Loucy (cell line): ENCODE results near the gene E2F7.

Experiments
- CTCF ChIP-seq: fragments of 200-600 bp; sonication (generic); conservative IDR thresholded peaks from 2 replicates; pipeline ENCODE4 v1.5.1; 2014; ENCODE audit warnings: mild to moderate bottlenecking, antibody characterized with exemption, low read length
- EZH2phosphoT487 ChIP-seq: fragments of 200-600 bp; IDR thresholded peaks from 2 replicates; pipeline ENCODE4 v1.6.1; 2018; ENCODE audit warnings: antibody characterized with exemption, mild to moderate bottlenecking, moderate library complexity, borderline replicate concordance

- TF ChIP-seq CTCF (no peak), EZH2phosphoT487 (no peak)
Observed at GRCh38 chr12:77072833-77073495, 7.6 kb upstream of the E2F7 start.
